HG02623 (cell line): ENCODE measurements around the gene VPS35L.
"Not testable (repeated sequence)": the region's sequence is repeated elsewhere in the genome, so short reads cannot be mapped to it uniquely, and the experiment has no call there.

Source experiments
- ATAC-seq: cut with Tn5 transposase; IDR thresholded peaks from one replicate; pipeline ENCODE4 v1.9.1; 2021; ENCODE audit warnings: moderate library complexity; ENCODE audit not compliant: unreplicated experiment

Gene VPS35L

DNA sequence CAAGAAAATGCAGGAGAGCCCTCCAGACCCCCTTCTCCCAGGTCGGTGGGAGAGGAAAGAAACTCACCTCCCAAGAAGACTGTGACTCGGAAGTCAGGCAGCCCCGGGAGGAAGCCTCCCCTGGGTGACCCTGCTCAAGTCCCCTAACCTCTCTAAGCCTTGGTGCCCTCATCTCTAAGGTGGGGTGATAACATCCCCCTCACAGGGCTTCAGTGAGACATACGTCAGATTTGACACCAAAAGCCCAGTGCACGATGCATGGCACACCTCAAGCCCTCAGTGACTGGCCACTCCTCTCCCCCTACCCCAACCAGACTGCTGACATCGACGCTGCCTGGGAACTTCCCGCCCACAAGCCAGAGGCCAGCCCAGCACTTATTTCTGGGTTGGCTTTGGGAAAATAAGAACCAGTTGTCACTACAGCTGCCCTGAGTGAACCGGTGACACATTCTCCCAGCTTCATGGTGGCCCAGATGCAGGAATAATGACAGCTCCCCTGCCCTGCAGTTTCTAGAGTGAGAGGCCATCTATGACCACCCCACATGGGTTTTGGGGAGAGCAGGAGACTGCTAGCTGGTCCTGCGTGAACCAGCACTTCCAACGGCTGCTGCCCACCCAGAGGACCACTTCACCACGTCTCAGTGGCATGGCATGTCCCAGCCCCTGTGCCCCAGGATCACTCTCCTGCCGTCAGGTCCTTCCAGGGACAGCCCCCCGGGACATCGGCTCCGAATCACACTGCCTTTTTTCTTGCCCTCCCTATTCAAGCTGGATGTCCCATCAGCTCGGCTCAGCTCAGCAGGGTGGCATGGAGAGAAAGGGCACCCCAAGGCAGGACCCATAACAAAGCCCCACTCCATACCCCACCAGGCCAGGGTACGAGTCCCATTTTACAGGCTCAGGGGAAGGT, 153.0 kb downstream of the VPS35L start:
- no peak for ATAC-seq

DNA sequence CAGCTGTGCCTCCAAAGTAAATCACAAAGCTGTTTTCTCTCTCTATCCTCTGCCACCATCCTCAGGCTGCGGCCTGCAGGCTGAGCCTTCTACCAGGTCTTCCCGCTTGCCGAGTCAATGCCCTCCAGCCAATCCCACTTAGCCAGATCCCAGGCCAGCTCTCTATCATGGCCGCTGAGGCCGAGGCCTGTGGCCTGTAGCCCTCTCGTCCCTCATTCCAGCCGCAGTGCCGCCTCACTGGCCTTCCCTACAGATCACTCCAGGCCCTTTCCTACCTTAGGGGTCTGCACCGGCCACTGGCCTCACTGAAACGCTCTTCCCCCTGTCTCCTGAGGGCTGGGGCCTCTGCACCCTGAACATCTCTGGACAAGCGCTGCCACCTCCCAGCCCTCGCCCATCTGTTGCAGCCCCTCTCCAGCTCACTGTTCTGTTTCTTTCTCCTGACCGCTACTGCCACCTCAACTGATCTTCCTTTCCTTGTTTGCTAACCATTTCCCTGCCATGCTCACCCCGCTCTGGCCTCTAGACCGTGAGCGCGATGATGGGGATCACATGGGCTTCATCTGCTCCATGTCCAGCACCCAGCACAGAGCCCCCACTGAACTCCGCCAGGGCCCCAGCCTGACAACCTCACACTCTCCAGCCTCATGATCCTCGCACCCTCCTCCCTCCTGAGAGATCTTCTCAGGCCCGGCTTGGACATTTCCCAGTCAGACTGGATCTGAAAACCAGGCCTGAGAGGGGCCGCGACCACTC, 154.1 kb downstream of the VPS35L start:
- no peak for ATAC-seq

DNA sequence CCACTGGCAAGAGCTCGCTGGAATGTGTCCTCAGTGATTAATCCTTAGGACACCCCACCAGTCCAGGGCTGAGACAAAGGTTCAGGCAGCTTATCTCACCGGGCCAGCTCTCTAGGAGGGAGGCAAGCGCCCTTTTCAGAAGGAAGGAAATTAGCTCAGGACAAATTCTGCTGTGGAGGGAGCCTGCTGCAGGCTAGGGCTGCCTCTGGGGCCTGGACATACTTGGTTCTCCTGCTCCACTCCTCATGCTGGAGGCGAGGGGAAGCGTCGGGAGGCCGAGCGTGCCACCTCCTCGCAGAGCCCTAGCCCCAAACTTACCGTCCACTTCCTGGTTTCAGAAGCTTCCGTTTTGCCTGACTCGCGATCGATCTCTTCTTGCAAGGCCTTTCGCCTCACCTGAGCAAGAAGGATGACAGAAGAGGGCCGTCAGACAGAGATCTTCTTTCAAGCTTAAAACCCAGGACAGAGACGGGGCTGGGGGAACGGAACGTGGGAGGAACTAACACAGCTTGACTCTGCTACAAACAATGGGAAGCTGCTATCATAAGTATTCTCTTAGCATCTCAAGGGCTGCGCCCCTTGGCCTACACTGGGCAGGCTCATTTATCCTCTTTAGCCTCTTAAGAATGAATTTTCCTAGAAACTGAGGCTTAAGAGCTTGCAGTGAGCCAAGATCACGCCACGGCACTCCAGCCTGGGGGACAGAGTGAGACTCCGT, 154.8 kb downstream of the VPS35L start:
- no peak for ATAC-seq

DNA sequence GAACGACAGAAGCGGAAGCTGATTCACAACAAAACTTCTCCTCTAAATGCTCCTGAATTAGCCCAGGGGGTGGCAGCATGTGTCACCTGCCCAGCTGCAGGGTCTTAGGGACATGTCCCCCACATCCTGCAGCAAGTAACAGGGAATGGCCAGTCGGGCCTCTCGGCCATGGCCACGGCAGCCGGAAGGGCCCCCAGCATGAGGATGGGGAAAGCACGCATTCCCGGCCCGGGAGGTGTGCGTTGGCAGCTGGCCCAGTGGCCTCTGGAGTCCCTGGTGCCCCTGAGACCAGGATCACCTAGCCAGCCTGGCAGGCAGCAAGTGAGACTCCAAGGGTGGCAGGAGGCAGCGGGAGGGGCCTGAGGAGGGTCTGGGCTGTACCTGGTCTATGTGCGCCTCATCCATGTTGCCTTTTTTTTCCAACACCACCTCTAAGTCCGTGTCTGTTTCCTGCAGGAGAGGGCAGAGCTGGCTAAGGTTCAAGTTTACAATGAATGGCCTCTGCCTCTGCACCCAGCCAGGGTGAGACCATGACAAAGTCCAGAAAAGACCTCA, 155.6 kb downstream of the VPS35L start:
- ATAC-seq, result no peak

DNA sequence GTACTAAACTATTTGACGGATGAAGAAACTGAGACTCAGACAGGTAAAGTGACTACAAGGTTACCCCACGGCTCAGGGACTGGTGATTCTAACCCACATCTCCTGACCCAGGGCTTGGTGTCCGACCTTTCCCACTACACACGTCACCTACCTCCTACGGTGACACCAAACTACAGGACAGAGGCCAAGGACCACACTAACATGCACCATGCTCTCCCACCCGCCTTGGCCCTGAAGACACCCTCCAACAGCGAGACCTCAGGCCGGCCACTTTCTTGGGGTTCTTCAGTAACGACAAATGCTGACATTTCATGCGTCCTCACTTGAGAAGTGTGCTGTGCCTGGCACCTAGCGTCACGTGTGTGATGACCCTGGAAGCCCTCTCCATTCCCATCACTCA, 156.1 kb downstream of the VPS35L start:
- ATAC-seq, result no peak

DNA sequence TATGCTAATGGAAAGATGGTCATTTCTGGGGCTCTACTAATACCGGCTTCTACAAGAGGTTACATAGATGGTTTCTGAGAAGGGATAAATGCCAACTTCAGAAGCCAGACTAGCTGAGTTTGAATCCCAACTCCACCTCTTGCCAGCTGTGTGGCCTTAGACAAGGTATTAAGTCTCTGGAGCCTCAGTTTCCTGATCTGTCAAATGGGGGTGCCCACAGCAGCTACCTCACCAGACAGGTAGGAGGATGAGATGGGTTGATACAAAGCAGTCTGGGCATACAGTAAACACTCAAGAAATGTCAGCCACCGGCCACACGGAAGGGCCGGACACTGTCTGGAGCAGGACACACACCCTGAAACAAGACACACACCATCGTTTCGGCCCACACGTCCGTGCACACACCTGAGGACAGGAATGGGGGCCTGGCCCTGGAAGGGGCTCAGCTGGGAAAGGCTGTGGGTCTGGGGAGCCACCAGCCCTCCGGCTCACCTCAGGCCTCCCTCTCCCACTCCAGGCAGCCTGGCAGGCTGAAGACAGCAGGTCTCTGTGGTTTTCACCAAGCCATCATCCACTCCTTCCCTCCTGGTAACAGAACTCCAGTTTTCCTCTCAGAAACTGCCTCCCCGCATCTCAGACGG, 157.0 kb downstream of the VPS35L start:
- no peak for ATAC-seq

DNA sequence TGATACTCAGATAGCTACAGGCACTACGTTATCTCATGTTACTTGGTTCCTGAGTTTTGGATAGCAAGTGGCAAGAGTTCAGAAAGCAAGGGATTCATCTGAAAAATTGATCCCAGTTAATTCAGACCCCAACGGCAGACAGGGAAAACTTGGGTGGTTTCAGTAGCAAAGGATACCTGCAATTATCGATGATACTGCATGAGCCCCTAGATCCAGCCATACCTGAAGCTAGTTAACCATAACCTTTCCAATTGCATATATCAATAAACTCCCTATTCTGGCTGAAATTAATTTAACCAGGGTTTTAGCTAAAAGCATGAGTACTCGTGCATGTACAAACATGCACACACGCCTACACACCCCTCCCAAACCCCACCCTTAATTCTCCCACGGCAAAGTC, 158.2 kb downstream of the VPS35L start:
- ATAC-seq, result no peak

DNA sequence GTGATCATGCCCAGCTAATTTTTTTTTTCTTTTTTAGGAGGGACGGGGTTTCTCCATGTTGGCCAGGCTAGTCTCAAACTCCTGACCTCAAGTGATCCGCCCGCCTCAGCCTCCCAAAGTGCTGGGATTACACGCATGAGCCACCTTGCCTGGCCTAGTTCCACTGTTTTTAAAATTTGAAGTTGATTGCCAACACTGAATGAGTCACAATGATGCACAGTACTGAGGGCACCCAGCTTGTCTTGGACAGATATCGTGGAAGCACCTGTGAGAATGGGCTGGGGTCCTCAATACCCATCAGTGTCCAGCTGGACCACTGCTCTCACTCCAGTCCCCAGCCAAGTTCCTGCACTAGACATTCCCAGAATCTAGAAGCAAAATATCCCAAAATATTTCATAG, 160.1 kb downstream of the VPS35L start:
- no peak for ATAC-seq

DNA sequence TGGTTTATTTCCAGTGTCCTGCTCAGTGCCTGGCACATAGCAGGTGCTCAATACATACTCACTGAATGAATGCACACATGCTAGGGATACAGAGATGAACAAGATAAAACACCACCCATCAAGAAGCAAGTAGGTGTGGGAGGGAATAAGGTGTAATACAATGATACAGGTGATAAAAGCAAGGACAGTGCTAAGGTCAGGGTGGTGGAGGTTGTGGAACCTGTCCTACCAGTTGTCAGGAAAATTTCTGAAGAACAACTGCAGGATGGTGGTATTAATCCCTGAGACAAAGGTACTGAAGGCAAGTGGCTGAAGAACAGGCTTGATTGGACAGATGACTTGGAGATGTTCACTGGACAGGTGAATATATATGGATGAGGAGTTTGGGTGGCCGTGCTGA, 160.7 kb downstream of the VPS35L start:
- ATAC-seq, result no peak

DNA sequence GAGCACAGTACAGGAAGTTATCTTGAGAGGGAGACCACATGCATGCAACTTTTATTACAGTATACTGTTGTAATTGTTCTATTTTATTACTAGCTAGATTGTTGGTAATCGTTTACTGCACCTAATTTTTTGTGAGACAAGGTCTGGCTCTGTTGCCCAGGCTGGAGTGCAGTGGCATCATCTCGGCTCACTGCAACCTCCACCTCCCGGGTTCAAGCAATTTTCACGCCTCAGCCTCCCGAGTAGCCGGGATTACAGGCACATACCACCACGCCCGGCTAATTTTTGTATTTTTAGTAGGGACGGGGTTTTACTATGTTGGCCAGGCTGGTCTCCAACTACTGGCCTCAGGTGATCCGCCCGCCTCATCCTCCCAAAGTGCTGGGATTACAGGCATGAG, 161.2 kb downstream of the VPS35L start:
- not testable (repeated sequence) for ATAC-seq

DNA sequence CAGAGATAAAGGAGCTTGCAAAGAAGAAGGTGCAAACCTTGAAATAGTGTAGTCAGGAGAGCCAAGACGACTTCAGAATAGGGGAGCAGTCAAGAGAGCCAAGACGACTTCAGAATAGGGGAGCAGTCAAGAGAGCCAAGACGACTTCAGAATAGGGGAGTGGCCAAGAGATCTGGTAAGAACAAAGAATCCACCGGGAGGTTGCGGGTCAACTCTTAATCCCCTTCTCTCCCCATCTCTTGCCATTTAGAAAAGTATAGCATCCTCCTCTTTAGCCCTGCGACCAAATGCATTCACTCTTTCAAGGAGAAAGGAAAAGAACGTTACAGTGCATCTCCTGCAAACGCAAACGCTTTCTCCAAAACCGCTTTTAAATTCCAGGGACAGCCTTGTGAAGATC, 161.8 kb downstream of the VPS35L start:
- ATAC-seq, result no peak

DNA sequence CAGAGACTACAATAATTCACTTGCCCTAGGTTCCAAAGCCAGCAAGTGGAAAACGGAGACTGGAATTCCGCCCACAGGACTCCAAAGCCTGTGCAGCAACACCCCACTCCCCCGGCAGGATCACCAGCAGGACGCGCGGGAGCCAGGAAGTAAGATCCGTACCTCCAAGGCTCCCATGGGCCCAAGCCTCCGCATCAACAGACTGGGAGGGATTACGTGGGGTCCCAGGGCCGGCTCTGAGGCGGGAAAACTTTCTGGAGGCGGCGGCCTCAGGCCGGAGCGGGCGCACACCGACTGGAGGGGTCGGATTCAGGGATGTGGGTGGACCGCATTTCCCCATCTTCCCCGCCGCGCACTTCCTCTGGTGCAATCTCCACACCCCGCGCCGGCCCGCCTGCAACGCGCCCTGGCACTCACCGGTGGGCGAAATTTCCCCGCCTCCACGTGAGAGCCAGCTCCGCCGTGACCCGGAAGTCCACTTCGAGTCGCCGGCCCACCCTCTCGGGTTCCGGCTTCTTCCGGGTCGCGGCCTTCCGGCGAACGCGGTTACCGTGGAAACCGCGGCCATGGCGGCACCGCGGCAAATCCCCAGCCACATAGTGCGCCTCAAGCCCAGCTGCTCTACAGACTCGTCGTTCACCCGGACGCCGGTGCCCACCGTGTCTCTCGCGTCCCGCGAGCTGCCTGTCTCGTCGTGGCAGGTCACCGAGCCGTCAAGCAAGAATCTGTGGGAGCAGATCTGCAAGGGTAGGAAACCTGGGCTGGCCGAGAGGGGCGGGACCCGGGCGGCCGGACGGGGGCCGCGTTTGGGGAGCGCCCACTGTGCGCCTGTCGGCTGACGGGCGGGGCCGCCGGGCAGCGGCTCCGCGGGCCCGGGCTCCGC, 162.5 kb downstream of the VPS35L start, which contains the start of the genes IQCK and KNOP1:
Gene IQCK, plus strand, starts transcription at position 531 of the 883 bp plus-strand sequence. Its CDS starts 36 bp downstream, at position 567.
Gene KNOP1, minus strand, starts transcription at position 487 of the 883 bp plus-strand sequence. CDS start 3,192 bp downstream, outside the sequence.
- peak; percentile 94 for ATAC-seq

DNA sequence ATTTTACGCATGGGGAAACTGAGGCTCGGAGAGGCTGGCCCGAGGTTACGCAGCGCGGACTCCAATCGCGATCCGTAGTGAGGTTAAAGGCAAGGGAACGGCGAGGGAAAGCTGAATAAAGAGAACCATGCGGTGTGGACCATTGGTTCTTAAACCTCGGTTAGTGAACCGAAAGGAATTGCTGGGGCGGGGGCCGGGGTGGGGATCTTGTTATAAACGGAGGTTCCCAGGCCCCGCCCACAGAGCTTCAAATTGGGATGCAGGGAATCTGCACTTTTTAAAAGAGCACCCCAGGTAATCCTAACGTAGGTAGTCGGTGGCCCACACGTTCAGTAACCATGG, 163.1 kb downstream of the VPS35L start:
- no peak for ATAC-seq

DNA sequence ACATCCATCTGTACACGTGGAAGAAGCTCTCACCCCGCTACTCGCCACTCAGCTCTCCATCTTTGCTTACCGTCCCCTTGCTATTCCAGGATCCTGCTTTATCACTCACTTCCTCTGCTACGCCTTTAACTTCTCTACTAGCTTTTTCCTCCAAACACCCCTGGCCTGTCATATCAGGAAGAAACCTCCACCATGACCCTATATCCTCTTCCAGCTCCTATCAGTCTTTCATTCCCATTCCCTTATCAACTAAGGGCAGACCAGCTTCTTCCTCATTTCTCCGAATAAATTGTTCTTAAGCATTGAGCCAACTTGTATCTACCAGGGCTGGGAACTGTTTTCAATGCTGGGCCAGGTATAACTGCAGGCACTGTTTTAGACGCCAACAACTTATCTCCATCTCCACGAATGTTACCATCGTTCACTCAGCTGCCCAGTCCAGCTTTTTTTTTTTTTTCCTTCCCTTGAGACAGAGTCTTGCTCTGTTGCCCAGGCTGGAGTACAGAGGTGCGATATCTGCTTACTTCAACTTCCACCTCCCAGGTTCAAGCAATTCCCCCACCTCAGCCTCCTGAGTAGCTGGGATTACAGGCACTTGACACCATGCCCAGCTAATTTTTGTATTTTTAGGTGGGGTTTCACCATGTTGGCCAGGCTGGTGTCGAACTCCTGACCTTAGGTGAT, 166.9 kb downstream of the VPS35L start:
- no peak for ATAC-seq

DNA sequence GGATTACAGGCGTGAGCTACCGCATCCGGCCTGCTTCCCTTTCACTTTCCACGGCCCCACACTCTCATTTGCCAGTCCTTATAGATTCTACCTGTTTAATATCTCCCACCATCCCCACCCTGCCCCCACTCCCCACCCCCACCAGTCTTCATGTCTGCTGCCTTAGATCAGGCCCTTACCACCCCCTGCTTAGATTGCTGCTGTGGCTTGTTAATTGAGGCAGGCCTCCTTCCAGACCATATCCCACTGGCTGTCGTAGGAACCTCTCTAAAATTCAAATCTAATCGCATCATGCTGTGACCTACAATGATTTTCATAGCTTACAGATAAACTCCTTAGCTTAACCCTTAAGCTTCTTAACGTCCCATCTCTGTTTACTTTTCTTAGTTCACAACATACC, 167.5 kb downstream of the VPS35L start:
- no peak for ATAC-seq

DNA sequence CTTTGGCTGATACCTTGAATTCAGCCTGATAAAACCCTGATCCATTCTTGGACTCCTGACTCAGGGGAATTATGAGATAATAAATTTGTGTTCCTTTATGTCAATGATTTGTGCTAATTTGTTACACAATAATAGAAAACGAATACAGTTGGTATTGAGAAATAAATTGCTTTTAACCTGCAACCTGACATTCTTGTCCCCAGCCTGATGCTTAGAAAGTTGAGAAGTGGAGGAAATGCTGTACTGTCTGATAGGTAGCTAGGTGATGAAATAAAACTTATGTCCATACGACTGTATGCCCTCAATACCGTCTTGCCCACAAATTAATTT, 173.1 kb downstream of the VPS35L start:
- no peak for ATAC-seq

DNA sequence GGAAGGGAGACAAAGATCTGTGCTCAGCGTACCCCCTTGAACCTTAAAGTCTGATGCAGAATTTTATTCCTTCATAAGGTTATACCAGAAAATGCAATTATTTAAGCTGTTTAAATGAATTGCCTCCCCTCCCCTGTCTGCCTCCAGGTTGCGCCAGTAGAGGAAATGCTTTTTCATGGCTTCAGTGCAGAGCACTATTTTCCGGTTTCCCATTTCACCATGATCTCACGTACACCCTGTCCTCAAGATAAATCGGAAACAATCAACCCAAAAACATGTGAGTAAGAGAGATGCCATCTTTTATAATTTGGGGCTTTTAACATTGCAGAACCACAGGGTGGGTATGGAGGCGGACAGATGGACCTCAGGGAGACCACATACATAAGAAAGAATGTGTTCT, 178.0 kb downstream of the VPS35L start:
- ATAC-seq, result no peak

DNA sequence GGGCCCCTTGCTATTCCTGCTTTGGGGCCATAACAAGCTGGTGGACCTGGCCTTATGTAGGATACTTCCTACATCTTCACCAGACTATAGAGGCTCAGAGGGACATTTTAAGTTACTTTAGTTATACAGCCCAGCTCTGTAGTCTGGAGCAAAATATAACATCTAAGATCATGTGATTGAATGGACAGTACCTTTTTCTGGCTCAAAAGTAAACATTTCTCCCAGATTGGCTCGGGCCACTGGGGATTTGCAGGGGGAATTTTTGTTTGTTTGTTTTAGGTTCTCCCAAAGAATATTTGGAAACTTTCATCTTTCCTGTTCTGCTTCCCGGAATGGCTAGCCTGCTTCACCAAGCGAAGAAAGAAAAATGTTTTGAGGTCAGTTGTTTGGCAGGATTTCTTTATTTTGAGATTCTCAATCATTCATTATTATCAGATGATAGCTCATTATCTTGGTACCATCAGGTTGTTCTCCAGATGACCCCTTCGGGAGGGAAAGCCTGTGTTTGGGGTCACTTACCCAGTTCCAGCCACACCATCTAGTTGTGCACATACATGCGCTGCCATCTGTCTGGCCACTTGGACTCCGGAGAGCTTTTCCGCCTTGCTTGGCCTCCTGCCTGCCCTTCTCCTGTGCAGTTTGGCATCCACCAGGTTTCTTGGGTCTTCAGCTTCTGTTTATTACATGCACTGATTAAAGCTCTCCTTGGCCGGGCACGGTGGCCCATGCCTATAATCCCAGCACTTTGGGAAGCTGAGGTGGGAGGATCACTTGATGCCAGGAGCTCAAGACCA, 179.8 kb downstream of the VPS35L start:
- no peak for ATAC-seq
